Ovary (tissue), 3 donors: ENCODE measurements around the gene DYRK3.

Experiments
- CTCF ChIP-seq, 3 donors: fragments of 450-650 bp in 2 of 3; fragments of 200-600 bp in 1 of 3; IDR thresholded peaks; one replicate each; pipeline versions ENCODE4 v1.5.1 to v1.8.0; 2016 to 2022; ENCODE audit warnings: antibody characterized with exemption in 3 of 3, mild to moderate bottlenecking in 1 of 3
- EP300 ChIP-seq: sonication (generic); formaldehyde crosslinking; IDR thresholded peaks from one replicate; pipeline ENCODE4 v1.6.1; 2017; ENCODE audit warnings: antibody characterized with exemption
- donor health status: DM: no; HTN: no; CAD: no.

GRCh38 chr1:206647224-206647623 is 11.9 kb downstream of the DYRK3 start:
- TF ChIP-seq CTCF (IDR thresholded peaks at IDR 0.05) (no peak), EP300 (no peak)
